T-helper 17 cell (primary cell): ENCODE measurements around the gene GALNTL6. TPM values are rescaled to one million over a fixed set of nuclear protein-coding genes. Genes with fewer than 3 reads are reported as not detected.

Experiments
- ATAC-seq: fragments of 150-1000 bp; cut with Tn5 transposase; 2 replicates; pipeline ENCODE4 v1.10.0; 2021; ENCODE audit warnings: mild to moderate bottlenecking, moderate library complexity
- DNase-seq, 3 donors: peaks; one replicate each; pipeline versions ENCODE4 v3.0.0 to v3.0.0-alpha.2; 2020 to 2021
- H3K9me3 ChIP-seq: one replicate; pipeline ENCODE4 v1.7.0; 2013; ENCODE audit warnings: low read length, mild to moderate bottlenecking; ENCODE audit not compliant: control insufficient read depth, poor library complexity, severe bottlenecking
- H3K27ac Mint-ChIP-seq: one replicate; pipeline ENCODE4 v1.8.0; 2022; ENCODE audit warnings: mild to moderate bottlenecking, moderate library complexity, mixed read lengths
- H3K27me3 Mint-ChIP-seq: one replicate; pipeline ENCODE4 v1.8.0; 2022; ENCODE audit warnings: mixed read lengths
- H3K36me3 Mint-ChIP-seq: one replicate; pipeline ENCODE4 v1.8.0; 2022; ENCODE audit warnings: low read depth, mixed read lengths
- H3K4me1 Mint-ChIP-seq: one replicate; pipeline ENCODE4 v1.8.0; 2022; ENCODE audit warnings: mild to moderate bottlenecking, mixed read lengths
- H3K4me3 Mint-ChIP-seq: one replicate; pipeline ENCODE4 v1.8.0; 2022; ENCODE audit warnings: mild to moderate bottlenecking, moderate library complexity, mixed read lengths
- total RNA-seq, 4 donors: library from RNA in 2 of 4; stranded (reverse) in 2 of 4; gene quantifications; one replicate each; pipeline ENCODE4 v1.2.3 and lab custom pipeline; 2022 to 2026

The GALNTL6 gene
- total RNA-seq, 2 donors from 2014 or later: not detected

DNA sequence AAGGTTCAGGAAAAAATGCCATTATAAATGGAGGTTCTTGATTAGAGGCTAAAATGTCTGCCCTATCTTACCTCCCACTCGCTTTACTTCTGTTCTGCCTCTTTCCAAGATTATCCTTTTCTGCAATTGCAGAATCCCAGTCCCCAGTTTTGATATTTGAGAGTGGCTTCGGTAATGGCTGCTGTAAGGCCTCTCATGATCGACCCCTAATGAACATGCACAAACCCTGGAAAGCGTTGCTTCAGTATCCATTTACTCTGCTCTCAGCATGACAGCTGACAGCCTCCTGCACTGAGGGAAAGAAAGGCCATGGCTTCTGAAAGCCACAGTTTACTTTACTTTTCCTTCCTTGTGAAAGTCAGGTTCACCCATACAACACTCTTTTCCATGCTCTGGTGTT lies 1030.0 kb downstream of the GALNTL6 start:
- no peaks in the 10 kb centered on the region for H3K4me1 Mint-ChIP-seq
- no peak overlapping the region for H3K4me3 Mint-ChIP-seq
- H3K27me3 Mint-ChIP-seq: peaks cover 4% of the 10 kb centered on the region
- no peaks in the 10 kb centered on the region for H3K9me3 ChIP-seq
- no peak for ATAC-seq
- no peak overlapping the region for H3K27ac Mint-ChIP-seq
- H3K36me3 Mint-ChIP-seq: no peaks in the 10 kb centered on the region
- no peak for DNase-seq

DNA sequence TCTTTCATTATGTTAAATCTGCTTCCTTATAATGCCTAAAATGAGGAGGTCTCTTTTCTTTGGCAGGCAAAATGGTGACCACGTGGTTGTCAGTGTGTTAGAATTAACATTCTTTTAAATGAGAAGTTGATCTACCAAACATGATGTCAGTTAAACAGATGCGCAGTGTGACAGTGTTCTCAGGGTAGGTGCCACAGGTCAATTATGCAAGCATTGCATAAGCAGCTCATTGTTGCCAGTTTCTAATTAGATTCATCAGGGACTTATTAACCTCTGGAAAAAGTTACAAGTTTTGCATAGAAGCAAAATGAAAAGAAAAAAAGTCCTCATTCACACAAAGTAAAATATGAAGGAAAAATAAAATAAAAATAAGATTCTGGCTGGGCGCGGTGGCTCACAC lies 1031.4 kb downstream of the GALNTL6 start:
- H3K4me1 Mint-ChIP-seq: no peaks in the 10 kb centered on the region
- no peak for DNase-seq
- no peak overlapping the region for H3K27ac Mint-ChIP-seq
- H3K4me3 Mint-ChIP-seq: no peak overlapping the region
- no peaks in the 10 kb centered on the region for H3K36me3 Mint-ChIP-seq
- H3K9me3 ChIP-seq: no peaks in the 10 kb centered on the region
- peaks cover 4% of the 10 kb centered on the region for H3K27me3 Mint-ChIP-seq
- ATAC-seq: no peak

DNA sequence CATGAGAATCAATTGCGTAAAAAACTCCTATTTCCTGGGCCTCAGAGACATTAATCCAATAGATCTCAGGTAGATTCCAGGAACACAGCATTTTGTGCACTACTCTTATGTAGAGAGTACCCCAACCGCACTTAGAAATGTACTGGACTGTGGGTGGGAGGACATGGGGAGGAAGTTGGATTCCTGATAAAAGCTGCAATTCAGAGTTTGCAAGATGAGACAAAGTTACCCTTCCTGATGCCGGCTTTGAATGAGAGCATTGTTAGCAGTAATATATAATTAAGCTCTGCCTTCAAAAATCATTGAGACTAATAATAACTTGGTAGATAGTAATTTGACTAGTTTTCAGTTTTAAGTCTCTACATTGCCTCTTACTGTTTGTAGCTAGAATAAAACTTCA lies 1032.1 kb downstream of the GALNTL6 start:
- H3K9me3 ChIP-seq: no peaks in the 10 kb centered on the region
- Mint-ChIP-seq H3K36me3 (no peaks in the 10 kb centered on the region), H3K4me3 (no peak overlapping the region), H3K4me1 (no peaks in the 10 kb centered on the region), H3K27me3 (peaks cover 4% of the 10 kb centered on the region), H3K27ac (no peak overlapping the region)
- DNase-seq: no peak
- ATAC-seq: no peak

DNA sequence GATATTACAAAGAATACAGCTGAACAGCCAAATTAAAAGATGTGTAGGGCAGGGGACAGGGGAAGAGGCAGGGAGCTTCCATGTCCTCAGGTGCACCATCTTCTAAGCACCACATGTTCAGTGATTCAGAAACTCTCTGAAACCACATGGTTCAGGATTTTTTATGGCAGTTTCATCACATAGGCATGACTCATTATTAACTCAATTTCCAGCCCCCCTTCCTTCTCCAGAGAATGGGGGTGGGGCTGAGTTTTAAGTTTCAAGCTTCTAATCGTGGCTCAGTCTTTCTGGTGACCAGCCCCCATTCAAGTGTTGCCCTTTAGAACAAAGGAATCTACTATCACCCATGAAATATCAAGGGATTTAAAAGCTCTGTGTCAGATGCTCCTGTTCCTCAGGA lies 1037.6 kb downstream of the GALNTL6 start:
- Mint-ChIP-seq H3K27ac (no peak overlapping the region), H3K27me3 (peaks cover 4% of the 10 kb centered on the region), H3K36me3 (no peaks in the 10 kb centered on the region), H3K4me3 (no peak overlapping the region), H3K4me1 (no peaks in the 10 kb centered on the region)
- DNase-seq: no peak
- no peaks in the 10 kb centered on the region for H3K9me3 ChIP-seq
- ATAC-seq: no peak

DNA sequence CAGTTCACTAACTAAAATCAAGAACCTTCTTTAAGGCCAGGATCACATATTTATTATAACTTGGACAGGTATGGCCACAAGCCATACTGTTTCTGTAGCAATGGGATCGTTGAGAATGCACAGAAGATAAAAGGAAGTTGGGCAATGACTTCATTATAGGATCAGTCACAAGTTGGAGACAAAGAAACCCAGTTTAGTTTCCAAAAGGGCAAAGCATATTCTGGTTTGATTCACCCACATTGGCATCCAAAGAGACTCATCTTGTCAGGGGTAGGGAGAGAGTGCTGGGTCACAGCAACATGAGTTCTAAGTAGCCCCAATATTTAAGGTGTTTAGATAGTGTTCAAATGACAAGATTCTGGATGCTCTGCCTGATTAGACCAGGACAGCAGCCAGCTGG lies 1038.3 kb downstream of the GALNTL6 start:
- DNase-seq (no peak), ATAC-seq (no peak)
- no peak overlapping the region for H3K4me3 Mint-ChIP-seq
- no peaks in the 10 kb centered on the region for H3K9me3 ChIP-seq
- peaks cover 4% of the 10 kb centered on the region for H3K27me3 Mint-ChIP-seq
- no peaks in the 10 kb centered on the region for H3K4me1 Mint-ChIP-seq
- H3K36me3 Mint-ChIP-seq: no peaks in the 10 kb centered on the region
- H3K27ac Mint-ChIP-seq: no peak overlapping the region

DNA sequence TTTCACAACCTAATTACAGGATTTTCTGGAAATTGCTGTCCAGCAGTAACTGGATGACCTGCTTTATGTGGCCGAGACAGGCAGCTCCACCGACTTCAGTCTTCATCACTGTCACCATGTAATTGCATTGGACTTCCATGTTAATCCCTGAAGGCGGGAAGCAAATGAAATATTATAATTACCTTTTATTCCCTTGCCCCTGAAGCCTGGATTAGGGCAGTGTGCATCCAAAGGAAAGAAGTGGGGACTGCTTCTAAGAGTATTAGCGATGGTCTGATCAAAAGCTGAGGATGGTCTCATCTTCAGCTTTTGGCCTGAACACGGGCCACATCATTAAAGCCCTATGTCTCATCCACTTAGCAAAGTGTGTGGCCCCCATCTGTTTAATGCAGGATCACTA lies 1043.8 kb downstream of the GALNTL6 start:
- no peaks in the 10 kb centered on the region for H3K4me1 Mint-ChIP-seq
- no peaks in the 10 kb centered on the region for H3K27me3 Mint-ChIP-seq
- no peaks in the 10 kb centered on the region for H3K9me3 ChIP-seq
- H3K36me3 Mint-ChIP-seq: no peaks in the 10 kb centered on the region
- no peak for ATAC-seq
- no peak overlapping the region for H3K27ac Mint-ChIP-seq
- no peak for DNase-seq
- no peak overlapping the region for H3K4me3 Mint-ChIP-seq

DNA sequence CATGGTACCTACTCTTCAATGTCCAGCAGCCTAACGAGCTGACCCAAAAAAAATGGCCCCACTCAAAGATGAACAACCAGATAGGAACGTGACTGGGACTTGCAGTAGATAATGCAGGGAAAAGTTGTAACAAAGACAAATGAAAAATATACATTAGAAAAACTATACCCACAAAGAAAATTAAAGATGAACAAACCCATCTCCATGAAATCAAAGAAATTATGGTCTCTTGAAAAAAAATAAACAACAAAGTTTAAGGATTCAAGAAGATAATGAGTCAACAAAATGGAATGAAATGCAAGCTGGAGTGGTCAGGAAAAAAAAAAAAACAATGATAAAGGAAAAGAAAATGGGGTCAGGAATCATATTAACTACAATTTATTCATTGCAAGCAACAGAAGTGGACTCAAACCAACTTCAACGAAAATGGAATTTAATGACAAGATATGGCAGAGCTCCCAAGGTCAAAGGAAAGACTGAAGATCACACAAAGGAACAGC lies 1045.6 kb downstream of the GALNTL6 start:
- H3K9me3 ChIP-seq: no peaks in the 10 kb centered on the region
- Mint-ChIP-seq H3K36me3 (no peaks in the 10 kb centered on the region), H3K27me3 (no peaks in the 10 kb centered on the region), H3K4me1 (no peaks in the 10 kb centered on the region), H3K27ac (no peak overlapping the region), H3K4me3 (no peak overlapping the region)
- DNase-seq (no peak), ATAC-seq (no peak)

DNA sequence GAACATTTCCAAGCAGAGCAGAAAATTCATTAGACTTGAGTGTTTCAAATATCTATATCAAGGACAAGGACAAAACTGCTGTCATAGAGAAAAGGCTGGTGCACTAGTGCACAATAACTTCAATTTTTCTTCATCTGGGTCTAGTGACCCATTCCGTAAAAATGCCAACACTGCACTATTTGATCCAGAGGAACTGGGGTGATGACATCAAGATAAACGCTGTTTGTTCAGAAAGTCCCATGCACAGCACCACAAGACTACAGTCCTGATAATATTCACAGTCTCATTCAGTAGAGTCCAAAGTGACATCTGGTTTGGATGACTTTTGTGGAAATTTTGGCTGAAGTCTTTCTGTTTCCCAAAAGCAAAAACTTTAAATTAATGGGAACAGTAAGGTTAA lies 1051.9 kb downstream of the GALNTL6 start:
- DNase-seq (no peak), ATAC-seq (no peak)
- H3K9me3 ChIP-seq: no peaks in the 10 kb centered on the region
- H3K4me1 Mint-ChIP-seq: no peaks in the 10 kb centered on the region
- H3K27me3 Mint-ChIP-seq: no peaks in the 10 kb centered on the region
- H3K4me3 Mint-ChIP-seq: no peak overlapping the region
- H3K27ac Mint-ChIP-seq: no peak overlapping the region
- no peaks in the 10 kb centered on the region for H3K36me3 Mint-ChIP-seq

DNA sequence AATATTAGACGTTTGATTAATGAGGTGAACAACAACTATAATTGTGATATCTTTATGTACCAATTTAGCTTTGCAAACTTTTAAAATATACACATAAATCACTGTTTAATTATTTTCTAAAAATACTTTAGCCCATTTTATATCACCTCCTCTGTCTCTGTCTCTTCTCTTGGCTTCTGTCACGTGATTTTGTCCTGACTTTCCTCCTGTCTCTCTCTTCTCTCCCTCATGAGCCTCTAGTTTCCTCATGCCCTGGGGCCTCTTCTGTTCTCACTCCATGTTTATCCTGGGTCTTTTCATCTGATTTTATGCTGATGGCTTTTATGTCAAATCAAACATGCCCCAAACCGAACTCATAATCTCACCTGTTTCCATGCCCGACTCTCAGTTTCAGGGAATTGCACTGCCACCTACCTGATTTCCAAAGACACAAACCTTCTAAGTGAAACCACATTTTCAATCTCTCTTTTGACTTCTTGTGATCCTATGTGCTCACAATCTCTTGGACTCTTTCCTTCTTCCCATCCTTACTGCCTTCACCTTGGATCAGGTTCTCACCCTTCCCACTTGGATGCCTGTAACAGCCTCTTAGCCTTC lies 1052.4 kb downstream of the GALNTL6 start:
- Mint-ChIP-seq H3K4me3 (no peak overlapping the region), H3K27me3 (no peaks in the 10 kb centered on the region)
- no peak for ATAC-seq

DNA sequence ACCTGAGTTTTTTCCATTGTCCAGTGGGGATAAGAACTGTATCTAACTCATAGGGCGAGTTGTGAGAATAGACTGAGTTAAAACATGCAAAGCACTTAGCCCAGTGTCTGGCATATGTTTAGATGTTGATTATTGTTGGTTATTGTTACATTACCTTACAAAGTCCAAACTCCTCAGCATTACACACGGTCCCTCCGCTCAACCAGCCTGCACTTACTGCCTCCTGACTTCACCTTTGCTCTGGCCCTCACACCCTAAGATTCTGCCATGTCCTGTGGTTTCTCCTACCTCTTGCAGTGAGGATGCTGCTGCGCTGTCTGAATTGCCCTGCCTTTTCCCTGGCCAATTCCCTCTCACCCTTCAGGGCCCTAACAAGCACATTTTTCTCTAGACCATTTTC lies 1053.2 kb downstream of the GALNTL6 start:
- Mint-ChIP-seq H3K27ac (no peak overlapping the region), H3K4me1 (no peaks in the 10 kb centered on the region), H3K27me3 (no peaks in the 10 kb centered on the region), H3K4me3 (no peak overlapping the region), H3K36me3 (no peaks in the 10 kb centered on the region)
- ATAC-seq (no peak), DNase-seq (no peak)
- H3K9me3 ChIP-seq: no peaks in the 10 kb centered on the region

More for the DNA sequence above, 1052.4 kb downstream of the GALNTL6 start:
- no peak for DNase-seq
- Mint-ChIP-seq H3K36me3 (no peaks in the 10 kb centered on the region), H3K4me1 (no peaks in the 10 kb centered on the region), H3K27ac (no peak overlapping the region)
- no peaks in the 10 kb centered on the region for H3K9me3 ChIP-seq

DNA sequence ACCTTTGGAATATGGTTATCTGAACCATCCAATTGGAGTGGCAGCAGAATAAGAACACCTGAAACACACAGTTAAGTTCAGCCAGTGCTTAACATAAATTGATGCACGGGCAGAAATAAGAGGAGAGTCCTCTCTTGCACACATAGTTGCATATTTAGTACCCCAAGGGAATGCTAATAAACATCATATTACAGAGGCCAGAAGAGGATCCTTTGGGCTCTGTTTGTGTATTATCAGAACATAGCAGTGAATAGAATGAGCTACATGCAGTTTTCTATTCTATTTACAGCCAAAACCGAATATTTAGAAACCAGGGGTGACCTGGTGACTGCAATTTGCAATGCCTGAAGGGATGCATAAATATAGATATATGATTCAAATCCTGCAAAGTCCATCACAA lies 1054.6 kb downstream of the GALNTL6 start:
- Mint-ChIP-seq H3K27me3 (no peaks in the 10 kb centered on the region), H3K27ac (no peak overlapping the region), H3K36me3 (no peaks in the 10 kb centered on the region), H3K4me1 (no peaks in the 10 kb centered on the region), H3K4me3 (no peak overlapping the region)
- DNase-seq (no peak), ATAC-seq (no peak)
- no peaks in the 10 kb centered on the region for H3K9me3 ChIP-seq

DNA sequence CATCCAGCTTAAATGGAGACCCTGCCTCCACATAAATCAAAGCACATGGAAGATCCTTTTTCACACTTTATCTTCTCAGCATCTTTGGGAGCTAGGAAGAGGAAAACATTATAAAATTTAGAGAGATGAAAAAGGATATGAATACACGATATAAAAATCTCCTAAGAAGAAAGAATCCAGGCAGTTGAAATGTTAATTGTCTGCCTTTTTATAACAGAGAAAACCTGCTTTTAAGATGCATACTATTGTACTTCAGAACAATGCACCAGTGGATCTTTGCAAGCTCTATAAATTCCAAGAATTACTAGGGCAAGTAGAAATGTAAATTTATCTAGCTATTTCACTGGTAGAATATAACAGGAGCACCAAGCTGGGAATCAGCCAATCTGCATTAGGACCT lies 1055.1 kb downstream of the GALNTL6 start:
- no peak overlapping the region for H3K4me3 Mint-ChIP-seq
- ATAC-seq (no peak), DNase-seq (no peak)
- no peaks in the 10 kb centered on the region for H3K4me1 Mint-ChIP-seq
- H3K27ac Mint-ChIP-seq: no peak overlapping the region
- no peaks in the 10 kb centered on the region for H3K36me3 Mint-ChIP-seq
- no peaks in the 10 kb centered on the region for H3K27me3 Mint-ChIP-seq
- H3K9me3 ChIP-seq: no peaks in the 10 kb centered on the region

DNA sequence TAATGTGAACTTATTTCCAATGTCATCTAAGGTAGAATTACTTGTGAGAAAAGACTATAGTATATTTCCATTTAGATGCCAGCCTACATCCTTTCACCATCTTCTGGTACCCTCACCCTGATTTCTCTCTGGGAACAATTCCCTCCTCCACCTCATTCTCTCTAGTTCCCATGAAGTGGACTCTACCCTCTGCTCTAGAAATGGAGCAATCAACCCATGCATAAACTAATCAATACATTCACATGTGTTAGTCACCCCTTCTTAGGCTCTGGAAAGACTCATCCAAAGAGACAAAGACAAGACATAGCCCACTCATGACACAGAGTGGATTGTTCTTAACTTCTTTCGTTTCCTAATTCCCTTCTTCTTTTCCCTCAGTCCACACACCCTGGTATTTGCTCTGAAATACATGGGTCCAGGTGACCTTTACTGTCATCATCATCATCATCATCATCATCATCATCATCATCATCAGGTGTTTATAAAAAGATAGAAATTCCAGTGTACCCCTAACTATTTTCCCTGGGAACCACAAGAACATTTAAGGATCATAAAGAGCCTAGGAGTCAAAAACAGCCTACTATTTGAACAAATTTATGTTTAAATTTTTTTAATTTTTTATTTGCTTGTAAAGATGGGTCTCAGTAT lies 1056.5 kb downstream of the GALNTL6 start:
- H3K4me1 Mint-ChIP-seq: no peaks in the 10 kb centered on the region
- no peaks in the 10 kb centered on the region for H3K36me3 Mint-ChIP-seq
- no peak for ATAC-seq
- H3K9me3 ChIP-seq: no peaks in the 10 kb centered on the region
- H3K27me3 Mint-ChIP-seq: no peaks in the 10 kb centered on the region
- DNase-seq: no peak
- H3K4me3 Mint-ChIP-seq: no peak overlapping the region
- H3K27ac Mint-ChIP-seq: no peak overlapping the region

DNA sequence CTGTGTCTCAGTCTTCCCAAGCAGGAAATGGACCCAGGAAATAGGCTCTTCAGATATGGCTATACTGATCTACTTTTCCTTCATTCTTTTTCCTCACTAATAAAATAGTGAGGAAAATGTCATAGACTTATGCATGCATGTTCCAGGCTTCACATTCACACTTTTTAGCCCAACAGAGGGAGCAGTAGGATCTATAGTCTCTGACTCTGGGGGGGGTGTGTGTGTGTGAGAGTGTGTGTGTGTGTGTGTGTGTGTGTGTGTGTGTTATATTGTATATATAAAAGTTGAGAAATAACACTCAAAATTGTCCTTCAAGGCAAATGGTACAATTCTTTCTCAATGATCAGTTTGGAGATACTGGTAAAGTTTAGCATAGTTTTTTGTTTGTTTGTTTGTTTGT lies 1058.2 kb downstream of the GALNTL6 start:
- Mint-ChIP-seq H3K4me3 (no peak overlapping the region), H3K27ac (no peak overlapping the region), H3K27me3 (no peaks in the 10 kb centered on the region), H3K36me3 (no peaks in the 10 kb centered on the region), H3K4me1 (no peaks in the 10 kb centered on the region)
- ATAC-seq (no peak), DNase-seq (no peak)
- H3K9me3 ChIP-seq: no peaks in the 10 kb centered on the region
